ENCODE measurements around the gene JAML.

Gene JAML

GRCh38 chr11:118224511-118225188 lies at the start of gene JAML:
Gene JAML, minus strand, starts transcription at chr11:118225011. Its CDS starts 10,145 bp downstream, at chr11:118214866.
- no peak for DNase-seq (ENCODE audit: low read depth)

DNA sequence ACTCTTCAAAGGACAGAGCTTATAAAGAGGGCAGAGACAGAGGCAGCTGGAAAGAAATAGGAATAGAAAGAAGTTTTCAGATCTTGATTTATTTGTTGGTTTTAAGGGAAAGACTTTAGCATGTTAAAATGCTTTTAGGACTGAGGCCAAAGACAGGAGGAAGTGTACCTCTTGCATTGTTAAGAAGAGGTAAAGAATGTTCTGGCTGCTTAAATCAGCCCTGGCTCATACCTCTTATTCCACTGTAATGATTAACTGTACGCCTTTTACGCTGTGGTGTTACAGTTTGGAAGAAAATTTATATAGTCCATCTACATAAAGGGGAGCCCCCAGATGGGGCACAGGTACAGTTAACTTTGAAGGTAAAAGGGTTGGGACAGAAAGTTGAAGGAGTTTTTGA lies 49.4 kb upstream of the JAML start:
- DNase-seq (ENCODE audit: low read depth) = no peak

GRCh38 chr11:118272001-118272400 lies 47.2 kb upstream of the JAML start:
- no peak for DNase-seq (ENCODE audit: low read depth)

DNA sequence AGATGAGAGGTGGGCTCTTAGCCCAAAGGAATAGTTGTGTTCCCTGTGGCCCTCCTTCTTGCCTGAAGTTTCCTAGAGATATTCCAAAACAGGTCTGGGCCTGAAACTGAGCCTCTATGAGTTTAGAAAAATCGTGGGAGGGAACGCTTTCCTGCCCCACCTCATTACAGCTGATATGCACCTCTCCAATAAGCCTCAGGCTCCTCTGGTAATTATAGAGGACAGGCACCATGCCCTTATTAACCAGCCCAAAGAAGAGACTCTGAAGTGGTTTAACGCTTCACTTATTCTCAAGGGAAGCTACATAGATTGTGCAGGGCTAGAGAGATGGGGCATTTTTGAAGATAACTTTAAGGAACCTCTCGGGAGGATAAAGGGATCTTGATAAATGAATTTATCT lies 42.7 kb upstream of the JAML start:
- no peak for DNase-seq (ENCODE audit: low read depth)

DNA sequence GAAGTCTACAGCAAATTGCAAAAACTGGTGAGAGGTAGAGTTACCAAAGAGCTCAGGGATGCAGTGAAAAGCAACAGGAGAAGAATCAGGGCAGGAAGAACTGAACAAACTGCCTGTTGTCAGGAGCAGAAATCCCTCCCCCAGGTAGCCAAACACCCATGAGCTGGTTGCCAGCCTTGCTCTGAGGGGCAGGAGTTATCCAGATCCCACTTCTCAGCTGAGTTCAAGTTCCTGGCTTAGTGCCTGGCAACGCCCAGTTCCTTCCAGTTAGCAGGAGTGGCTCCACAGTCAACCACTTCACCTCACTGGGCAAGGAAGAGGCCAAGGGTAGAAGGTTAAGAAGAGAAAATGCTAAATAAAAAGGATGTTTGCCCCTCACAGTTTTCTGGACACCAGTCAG lies 41.1 kb upstream of the JAML start:
- no peak for DNase-seq (ENCODE audit: low read depth)

DNA sequence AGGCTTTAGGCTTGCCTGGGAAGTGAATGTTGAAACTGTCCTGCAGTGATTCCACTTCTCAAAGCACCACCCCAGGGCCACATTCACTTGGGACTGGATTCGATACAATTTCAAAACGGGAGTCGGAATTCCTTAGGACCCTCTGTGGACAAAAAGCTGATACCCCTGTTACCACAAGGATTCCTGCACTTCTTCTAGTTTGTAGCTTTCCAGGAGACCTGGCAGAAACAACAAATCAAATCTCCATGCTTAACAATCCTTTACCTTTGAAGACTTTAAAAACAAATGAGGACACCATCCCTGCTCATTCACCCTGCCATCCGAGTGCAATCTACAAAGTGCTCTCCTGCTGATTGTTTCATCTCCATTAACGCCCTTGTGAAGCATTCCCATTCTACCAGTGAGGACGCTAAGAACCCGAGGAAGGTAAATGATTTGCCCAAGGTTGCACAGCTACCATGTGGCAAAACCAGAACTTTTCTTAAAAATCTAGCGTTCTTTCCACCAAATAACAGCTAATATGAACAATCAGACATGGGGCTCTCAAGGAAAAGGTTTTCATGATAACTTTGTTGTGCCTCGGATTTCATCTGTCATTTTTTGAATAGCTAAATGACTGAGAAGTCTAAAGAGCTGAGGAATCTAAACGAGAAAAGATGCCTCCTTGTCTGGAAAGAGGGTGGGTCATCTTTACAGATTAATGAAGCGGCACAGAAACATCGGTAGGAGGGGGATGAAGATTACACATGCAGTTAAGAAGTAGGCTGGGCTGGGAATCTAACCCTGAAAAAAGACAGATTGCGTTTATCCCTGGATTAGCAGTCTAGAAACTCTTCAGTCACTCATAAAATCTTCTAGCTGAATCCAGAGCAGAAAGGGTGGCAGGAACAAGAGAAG lies 40.0 kb upstream of the JAML start:
- no peak for DNase-seq (ENCODE audit: low read depth)

DNA sequence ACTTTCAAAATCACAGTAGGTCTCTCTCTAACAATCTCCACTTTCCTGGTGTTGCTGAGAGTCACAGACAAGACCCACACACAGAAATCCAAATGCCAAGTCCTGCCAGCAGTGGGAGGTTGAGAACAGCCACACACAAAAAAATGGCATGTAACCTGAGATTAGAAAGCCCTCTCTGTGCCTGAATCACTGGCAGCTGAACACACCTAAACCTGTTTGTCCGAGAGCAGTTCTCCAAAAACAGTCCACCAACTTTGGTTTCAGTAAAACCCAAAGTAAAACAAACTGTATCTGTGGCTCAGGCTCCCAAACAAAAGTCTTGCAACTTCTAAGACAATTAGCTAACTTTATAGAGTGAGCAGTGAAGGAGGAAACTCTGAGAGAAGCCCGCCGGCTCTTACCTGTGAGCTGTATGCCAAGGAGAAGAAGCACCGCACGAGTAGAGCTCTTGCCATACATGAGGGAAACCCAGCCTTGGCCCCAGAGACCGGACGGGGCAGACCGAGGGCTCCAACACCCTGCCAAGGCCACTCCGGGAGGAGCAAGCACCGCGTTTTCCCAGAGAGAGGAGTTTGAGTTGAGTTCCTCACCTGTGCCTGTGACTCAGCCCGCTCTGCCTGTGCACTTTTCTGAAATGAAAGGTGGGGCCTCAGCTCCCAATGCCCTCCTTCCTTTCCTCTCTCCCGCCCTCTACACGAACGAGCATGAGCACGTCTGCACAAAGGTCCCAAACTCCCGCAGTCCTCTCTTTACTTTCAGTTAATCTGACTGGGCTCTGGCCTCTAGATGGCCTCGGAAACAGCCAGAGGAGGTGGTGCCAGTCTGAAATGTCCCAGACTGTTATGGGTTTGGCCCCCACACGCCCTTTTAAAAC lies 39.1 kb upstream of the JAML start, which contains the start of gene MPZL2:
Gene MPZL2 (minus strand): TSS at position 603 of the 874 bp plus-strand sequence. CDS start 144 bp downstream, at position 459.
- no peak for DNase-seq (ENCODE audit: low read depth)

GRCh38 chr11:118263112-118263511 lies 38.3 kb upstream of the JAML start:
- DNase-seq (ENCODE audit: low read depth) = no peak

DNA sequence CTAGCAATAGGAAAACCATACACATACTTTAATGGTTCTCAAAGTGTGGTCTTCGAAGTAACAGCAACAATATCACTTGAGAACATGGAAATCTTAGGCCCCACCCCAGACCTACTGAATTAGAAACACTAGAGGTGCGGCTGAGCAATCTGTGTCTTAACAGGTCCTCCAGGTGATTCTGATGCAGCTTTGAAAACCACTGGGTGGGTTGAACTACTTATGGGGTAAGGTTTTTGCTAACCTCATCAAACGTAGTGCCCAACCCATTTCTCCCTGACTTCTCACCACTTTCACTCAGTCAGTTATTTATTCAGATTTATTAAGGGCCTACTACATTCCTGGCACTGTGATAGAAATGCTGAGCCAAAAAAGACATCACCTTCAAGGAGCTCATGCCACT lies 35.5 kb upstream of the JAML start:
- no peak for DNase-seq (ENCODE audit: low read depth)

GRCh38 chr11:118259138-118259537 lies 34.3 kb upstream of the JAML start:
- DNase-seq (ENCODE audit: low read depth) = no peak

DNA sequence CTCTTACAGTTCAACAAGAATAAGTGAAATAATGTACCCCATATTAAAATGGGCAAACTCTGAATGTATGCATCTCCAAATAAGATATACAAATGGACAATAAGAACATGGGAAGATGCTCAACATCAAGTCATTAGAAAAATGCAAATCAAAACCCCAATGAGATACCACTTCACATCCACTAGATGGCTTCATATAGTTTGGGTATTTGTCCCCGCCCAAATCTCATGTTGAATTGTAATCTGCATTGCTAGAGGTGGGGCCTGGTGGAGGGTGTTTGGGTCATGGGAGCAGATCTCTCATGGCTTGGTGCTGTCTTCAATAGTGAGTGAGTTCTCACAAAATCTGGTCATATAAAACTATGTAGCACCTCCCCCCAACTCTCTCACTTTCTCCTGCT lies 33.6 kb upstream of the JAML start:
- no peak for DNase-seq (ENCODE audit: low read depth)

GRCh38 chr11:118252688-118253087 lies 27.9 kb upstream of the JAML start:
- no peak for DNase-seq (ENCODE audit: low read depth)

DNA sequence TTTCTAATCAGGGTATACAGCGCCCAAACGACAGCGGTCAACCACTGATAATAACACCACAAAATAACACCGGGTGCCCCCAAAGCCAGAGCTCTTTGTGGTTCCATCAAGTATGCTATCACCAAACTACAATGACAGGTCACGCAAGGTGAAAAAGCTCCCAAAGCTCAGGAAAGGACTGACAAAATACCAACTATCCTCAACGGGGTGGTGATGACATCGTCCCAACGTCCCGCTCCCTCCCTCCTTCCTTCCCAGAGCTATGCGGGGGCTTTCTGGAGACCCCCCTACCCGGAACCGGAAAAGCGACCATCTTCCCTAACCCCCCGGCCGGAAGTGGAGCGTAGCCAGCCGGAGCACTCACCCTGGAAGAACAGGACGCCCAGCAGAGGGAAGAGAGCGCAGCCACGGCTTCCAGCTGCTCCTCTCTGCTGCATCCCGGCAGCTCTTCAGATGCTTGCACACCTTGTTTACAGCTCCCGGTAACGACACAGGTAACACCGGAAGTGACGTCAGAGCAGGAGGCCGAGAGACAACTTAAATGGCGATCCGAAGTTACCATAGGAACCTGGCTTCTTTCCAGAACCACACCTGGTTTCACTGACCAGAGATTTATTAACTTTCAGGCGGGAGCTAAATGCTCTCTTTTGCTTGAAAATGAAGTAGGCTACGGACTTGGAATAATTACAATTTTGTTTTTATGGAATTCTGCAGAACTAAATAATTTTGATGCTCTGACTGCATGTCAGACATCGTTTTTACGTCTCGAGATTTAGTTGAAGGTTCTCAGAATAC lies 27.2 kb upstream of the JAML start, which contains the start of gene MPZL3:
Gene MPZL3 (minus strand): TSS at position 508 of the 795 bp plus-strand sequence. CDS start 71 bp downstream, at position 437.
- peak; percentile 66 for DNase-seq (ENCODE audit: low read depth)

- DNase-seq (ENCODE audit: low read depth) = no peak
Measured at GRCh38 chr11:118247041-118247440, 22.2 kb upstream of the JAML start.

DNA sequence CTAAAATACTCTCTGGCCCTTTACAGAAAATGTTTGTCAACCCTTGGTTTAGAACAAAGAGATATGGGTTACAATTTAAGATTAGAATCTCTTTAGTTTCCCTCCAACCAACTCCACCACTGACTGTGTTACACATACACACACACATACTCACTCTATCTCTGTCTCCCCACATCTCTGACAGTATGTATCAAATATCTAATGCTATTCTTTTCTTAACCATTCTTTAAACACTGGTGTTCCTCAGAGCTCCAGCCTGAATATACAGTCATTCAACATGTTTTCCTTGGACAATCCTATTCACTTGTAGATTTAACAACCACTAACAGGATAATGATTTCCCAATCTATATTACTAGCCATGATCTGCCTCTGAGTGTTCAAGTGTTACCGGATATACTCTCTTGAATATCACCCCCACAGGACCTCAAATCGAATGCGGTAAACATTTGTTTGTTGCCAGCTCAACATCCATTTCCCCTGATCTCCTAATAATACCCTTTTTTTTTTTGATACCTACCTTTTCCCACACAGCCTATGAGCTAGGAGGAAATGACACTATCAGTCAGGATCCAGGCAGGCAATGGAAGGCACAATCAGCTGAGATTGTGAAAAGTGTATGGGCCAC lies 21.2 kb upstream of the JAML start:
- no peak for DNase-seq (ENCODE audit: low read depth)

DNA sequence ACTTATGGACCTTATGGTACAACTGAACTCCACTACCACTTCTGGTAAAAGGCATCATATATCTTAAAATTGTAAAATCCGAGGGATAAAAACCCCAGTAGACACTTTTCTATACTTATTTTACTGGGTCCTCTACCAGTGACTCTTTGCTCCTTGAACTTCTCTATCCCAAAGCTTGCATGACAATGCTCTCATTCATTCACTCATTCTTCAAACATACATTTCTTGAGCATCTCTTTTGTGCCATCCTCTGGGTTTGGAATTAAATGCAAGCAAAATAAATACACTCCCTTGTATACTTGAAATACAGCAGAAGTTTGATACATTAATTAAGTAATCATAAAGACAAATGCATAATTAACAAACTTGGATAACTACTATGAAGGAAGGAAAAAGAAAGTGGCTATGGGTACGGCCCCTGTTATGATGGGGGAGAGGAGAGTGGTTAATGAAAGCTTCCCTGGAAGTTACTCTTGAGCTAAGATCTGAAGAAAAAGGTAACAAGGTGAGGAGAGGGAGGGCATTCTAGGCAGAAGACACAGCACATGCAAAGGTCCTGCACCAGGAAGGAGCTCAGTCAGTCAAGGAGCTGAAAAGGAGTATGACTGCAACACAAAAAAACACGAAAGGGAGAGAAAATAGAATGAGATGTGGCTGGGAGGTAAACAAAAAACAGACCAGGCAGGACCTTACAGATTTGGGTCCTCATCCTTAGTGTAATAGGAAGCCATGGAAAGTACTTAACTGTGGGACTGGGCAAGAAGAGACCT lies 19.4 kb upstream of the JAML start:
- no peak for DNase-seq (ENCODE audit: low read depth)

GRCh38 chr11:118243161-118243560 lies 18.4 kb upstream of the JAML start:
- DNase-seq (ENCODE audit: low read depth) = no peak

DNA sequence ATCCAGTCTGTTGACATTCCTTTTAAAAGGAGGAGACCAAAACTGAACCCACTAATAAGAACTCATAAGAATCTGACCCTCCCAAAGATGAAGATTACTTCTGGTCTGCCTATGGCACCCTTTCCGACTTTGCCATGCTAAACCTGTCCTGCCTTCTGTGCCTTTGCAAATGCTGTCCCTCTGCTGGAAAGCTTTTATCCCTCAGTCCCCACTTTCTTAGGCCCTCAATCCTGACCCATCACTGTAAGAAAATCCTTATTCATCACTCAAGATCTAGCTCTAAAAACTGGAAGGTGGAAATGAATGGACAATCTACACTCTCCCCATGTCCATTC lies 16.9 kb upstream of the JAML start:
- DNase-seq (ENCODE audit: low read depth) = no peak

GRCh38 chr11:118240999-118241763 lies 16.4 kb upstream of the JAML start:
- DNase-seq (ENCODE audit: low read depth) = peak; percentile 60
